ENCODE results near the gene STXBP3.

GRCh38 chr1:108801101-108801500 is 54.6 kb downstream of the STXBP3 start:
- no peak for TF ChIP-seq CTCF (conservative IDR thresholded peaks at IDR 0.05 in 1 of 2, IDR thresholded peaks at IDR 0.05 in 1 of 2; ENCODE audit: low read depth in 1 of 2, low read length in 2 of 2)
- TF ChIP-seq EZH2 (IDR thresholded peaks at IDR 0.05; ENCODE audit: low read length, missing control alignments) = no peak
